ENCODE results near the gene NR1H2. TPM values are rescaled to one million over a fixed set of nuclear protein-coding genes. Genes with fewer than 3 reads are reported as not detected.

The NR1H2 gene
- total RNA-seq, 2 donors from 2014 or later, result 40.4 to 42.7 TPM

GRCh38 chr19:50383001-50383851 is 7.0 kb downstream of the NR1H2 start:
- Mint-ChIP-seq H3K36me3 (ENCODE audit: low read depth) (peaks cover 42% of the 10 kb centered on the region), H3K27me3 (ENCODE audit: insufficient read depth) (no peaks in the 10 kb centered on the region), H3K9me3 (no peaks in the 10 kb centered on the region), H3K4me3 (peak overlapping the region; percentile 90), H3K4me1 (peaks cover 15% of the 10 kb centered on the region), H3K27ac (peak overlapping the region; percentile 98)
- Histone ChIP-seq H3K4me1 (ENCODE audit: control insufficient read depth, insufficient read depth, low read length) (no peaks in the 10 kb centered on the region), H3K9me3 (ENCODE audit: control insufficient read depth, low read length) (no peaks in the 10 kb centered on the region), H3K4me3 (ENCODE audit: low read length) (peak overlapping the region; percentile 97), H3K9ac (ENCODE audit: extremely low read depth, low read length, poor library complexity, severe bottlenecking) (peak overlapping the region; percentile 32), H3K27me3 (ENCODE audit: control insufficient read depth, insufficient read depth, low read length, poor library complexity, severe bottlenecking) (no peaks in the 10 kb centered on the region), H3K36me3 (ENCODE audit: control insufficient read depth, insufficient read depth, low read length) (peaks cover 34% of the 10 kb centered on the region), H3K27ac (ENCODE audit: low read depth, low read length) (peak overlapping the region; percentile 30)
- no peak for DNase-seq
- no peak for TF ChIP-seq CTCF (conservative IDR thresholded peaks at IDR 0.05)
- 58 to 64% methylated on average over 15 to 21 of the region's 21 CpGs for WGBS, 2 experiments (ENCODE audit: insufficient coverage in 1 of 2, insufficient read length in 1 of 2)

- H3K27me3 ChIP-seq (ENCODE audit: control insufficient read depth, insufficient read depth, low read length, poor library complexity, severe bottlenecking), result no peaks in the 10 kb centered on the region
- DNase-seq, result peak; percentile 99
- TF ChIP-seq CTCF (conservative IDR thresholded peaks at IDR 0.05), result no peak
- Mint-ChIP-seq H3K36me3 (ENCODE audit: low read depth) (peaks cover 42% of the 10 kb centered on the region), H3K4me1 (peaks cover 15% of the 10 kb centered on the region), H3K9me3 (no peaks in the 10 kb centered on the region), H3K27ac (peak within 1 kb of the TSS; percentile 98), H3K4me3 (peak within 1 kb of the TSS; percentile 90), H3K27me3 (ENCODE audit: insufficient read depth) (no peaks in the 10 kb centered on the region)
- H3K27ac ChIP-seq (ENCODE audit: low read depth, low read length), result peak within 1 kb of the TSS; percentile 82
- H3K36me3 ChIP-seq (ENCODE audit: control insufficient read depth, insufficient read depth, low read length), result peaks cover 32% of the 10 kb centered on the region
- H3K4me3 ChIP-seq (ENCODE audit: low read length), result peak within 1 kb of the TSS; percentile 97
- H3K9me3 ChIP-seq (ENCODE audit: control insufficient read depth, low read length), result no peaks in the 10 kb centered on the region
- no peaks in the 10 kb centered on the region for H3K4me1 ChIP-seq (ENCODE audit: control insufficient read depth, insufficient read depth, low read length)
- peak within 1 kb of the TSS; percentile 74 for H3K9ac ChIP-seq (ENCODE audit: extremely low read depth, low read length, poor library complexity, severe bottlenecking)
- WGBS, 2 experiments (ENCODE audit: insufficient coverage in 1 of 2, insufficient read length in 1 of 2), result 0 to 2% methylated on average over 15 to 78 of the region's 78 CpGs
These were observed 7.8 kb downstream of the NR1H2 start, which contains the start of gene POLD1 for GRCh38 chr19:50383852-50384684. POLD1 (plus strand) TSS chr19:50384347; CDS start chr19:50398852, 14,505 bp downstream.

GRCh38 chr19:50384685-50385535 is 8.7 kb downstream of the NR1H2 start:
- DNase-seq, result no peak
- Histone ChIP-seq H3K9me3 (ENCODE audit: control insufficient read depth, low read length) (no peaks in the 10 kb centered on the region), H3K4me3 (ENCODE audit: low read length) (peak overlapping the region; percentile 97), H3K4me1 (ENCODE audit: control insufficient read depth, insufficient read depth, low read length) (no peaks in the 10 kb centered on the region), H3K27ac (ENCODE audit: low read depth, low read length) (peak overlapping the region; percentile 82), H3K36me3 (ENCODE audit: control insufficient read depth, insufficient read depth, low read length) (peaks cover 28% of the 10 kb centered on the region), H3K27me3 (ENCODE audit: control insufficient read depth, insufficient read depth, low read length, poor library complexity, severe bottlenecking) (no peaks in the 10 kb centered on the region), H3K9ac (ENCODE audit: extremely low read depth, low read length, poor library complexity, severe bottlenecking) (peak overlapping the region; percentile 74)
- Mint-ChIP-seq H3K4me3 (peak overlapping the region; percentile 90), H3K27ac (peak overlapping the region; percentile 98), H3K27me3 (ENCODE audit: insufficient read depth) (no peaks in the 10 kb centered on the region), H3K9me3 (no peaks in the 10 kb centered on the region), H3K4me1 (peaks cover 15% of the 10 kb centered on the region), H3K36me3 (ENCODE audit: low read depth) (peaks cover 34% of the 10 kb centered on the region)
- WGBS, 2 experiments (ENCODE audit: insufficient coverage in 1 of 2, insufficient read length in 1 of 2), result 12 to 22% methylated on average over 20 to 26 of the region's 26 CpGs
- no peak for TF ChIP-seq CTCF (conservative IDR thresholded peaks at IDR 0.05)

All from endodermal cell (in vitro differentiated cells).